ENCODE results near the gene PRKG1.

Gene PRKG1

GRCh38 chr10:51090190-51090589 is 15.9 kb downstream of the PRKG1 start:
- no peak overlapping the region for H3K27ac ChIP-seq (ENCODE audit: low read depth, low read length)
- H3K36me3 ChIP-seq (ENCODE audit: insufficient read depth, low read length) = no peaks in the 10 kb centered on the region
- H3K9ac ChIP-seq (ENCODE audit: low read depth, low read length) = no peak overlapping the region
- no peak overlapping the region for H3K4me3 ChIP-seq (ENCODE audit: low read length)
- no peaks in the 10 kb centered on the region for H3K9me3 ChIP-seq (ENCODE audit: insufficient read depth, low read depth, low read length)
- no peaks in the 10 kb centered on the region for H3K4me1 ChIP-seq (ENCODE audit: insufficient read depth, low read length)
- no peaks in the 10 kb centered on the region for H3K27me3 ChIP-seq (ENCODE audit: insufficient read depth, low read length)

GRCh38 chr10:51092402-51092801 is 18.1 kb downstream of the PRKG1 start:
- no peak overlapping the region for H3K9ac ChIP-seq (ENCODE audit: low read depth, low read length)
- H3K4me1 ChIP-seq (ENCODE audit: insufficient read depth, low read length) = no peaks in the 10 kb centered on the region
- no peaks in the 10 kb centered on the region for H3K36me3 ChIP-seq (ENCODE audit: insufficient read depth, low read length)
- H3K27ac ChIP-seq (ENCODE audit: low read depth, low read length) = no peak overlapping the region
- no peak overlapping the region for H3K4me3 ChIP-seq (ENCODE audit: low read length)
- H3K27me3 ChIP-seq (ENCODE audit: insufficient read depth, low read length) = no peaks in the 10 kb centered on the region
- 85% methylated on average over 2 of the region's 2 CpGs for WGBS
- H3K9me3 ChIP-seq (ENCODE audit: insufficient read depth, low read depth, low read length) = no peaks in the 10 kb centered on the region

GRCh38 chr10:51095444-51095843 is 21.2 kb downstream of the PRKG1 start:
- no peaks in the 10 kb centered on the region for H3K27me3 ChIP-seq (ENCODE audit: insufficient read depth, low read length)
- H3K4me1 ChIP-seq (ENCODE audit: insufficient read depth, low read length) = no peaks in the 10 kb centered on the region
- H3K36me3 ChIP-seq (ENCODE audit: insufficient read depth, low read length) = no peaks in the 10 kb centered on the region
- H3K4me3 ChIP-seq (ENCODE audit: low read length) = no peak overlapping the region
- H3K9ac ChIP-seq (ENCODE audit: low read depth, low read length) = no peak overlapping the region
- no peak overlapping the region for H3K27ac ChIP-seq (ENCODE audit: low read depth, low read length)
- no peaks in the 10 kb centered on the region for H3K9me3 ChIP-seq (ENCODE audit: insufficient read depth, low read depth, low read length)
- WGBS = 96% methylated on average over 3 of the region's 3 CpGs

GRCh38 chr10:51097546-51097945 is 23.3 kb downstream of the PRKG1 start:
- H3K27ac ChIP-seq (ENCODE audit: low read depth, low read length) = no peak overlapping the region
- H3K4me1 ChIP-seq (ENCODE audit: insufficient read depth, low read length) = no peaks in the 10 kb centered on the region
- no peak overlapping the region for H3K9ac ChIP-seq (ENCODE audit: low read depth, low read length)
- 92% methylated on average over 4 of the region's 4 CpGs for WGBS
- no peaks in the 10 kb centered on the region for H3K36me3 ChIP-seq (ENCODE audit: insufficient read depth, low read length)
- H3K27me3 ChIP-seq (ENCODE audit: insufficient read depth, low read length) = no peaks in the 10 kb centered on the region
- no peak overlapping the region for H3K4me3 ChIP-seq (ENCODE audit: low read length)
- H3K9me3 ChIP-seq (ENCODE audit: insufficient read depth, low read depth, low read length) = no peaks in the 10 kb centered on the region

GRCh38 chr10:51100221-51100620 is 25.9 kb downstream of the PRKG1 start:
- H3K4me1 ChIP-seq (ENCODE audit: insufficient read depth, low read length) = no peaks in the 10 kb centered on the region
- H3K9me3 ChIP-seq (ENCODE audit: insufficient read depth, low read depth, low read length) = no peaks in the 10 kb centered on the region
- H3K27me3 ChIP-seq (ENCODE audit: insufficient read depth, low read length) = no peaks in the 10 kb centered on the region
- H3K27ac ChIP-seq (ENCODE audit: low read depth, low read length) = no peak overlapping the region
- no peak overlapping the region for H3K4me3 ChIP-seq (ENCODE audit: low read length)
- H3K36me3 ChIP-seq (ENCODE audit: insufficient read depth, low read length) = no peaks in the 10 kb centered on the region
- 90% methylated on average over 1 of the region's 1 CpG for WGBS
- no peak overlapping the region for H3K9ac ChIP-seq (ENCODE audit: low read depth, low read length)

GRCh38 chr10:51103554-51104217 is 29.4 kb downstream of the PRKG1 start:
- Histone ChIP-seq H3K36me3 (ENCODE audit: insufficient read depth, low read length) (no peaks in the 10 kb centered on the region), H3K27ac (ENCODE audit: low read depth, low read length) (no peak overlapping the region), H3K9me3 (ENCODE audit: insufficient read depth, low read depth, low read length) (no peaks in the 10 kb centered on the region), H3K4me1 (ENCODE audit: insufficient read depth, low read length) (no peaks in the 10 kb centered on the region), H3K27me3 (ENCODE audit: insufficient read depth, low read length) (no peaks in the 10 kb centered on the region), H3K9ac (ENCODE audit: low read depth, low read length) (no peak overlapping the region), H3K4me3 (ENCODE audit: low read length) (no peak overlapping the region)
- 95% methylated on average over 2 of the region's 3 CpGs for WGBS

GRCh38 chr10:51106311-51106945 is 32.1 kb downstream of the PRKG1 start:
- Histone ChIP-seq H3K27me3 (ENCODE audit: insufficient read depth, low read length) (no peaks in the 10 kb centered on the region), H3K9me3 (ENCODE audit: insufficient read depth, low read depth, low read length) (no peaks in the 10 kb centered on the region), H3K27ac (ENCODE audit: low read depth, low read length) (no peak overlapping the region), H3K4me1 (ENCODE audit: insufficient read depth, low read length) (no peaks in the 10 kb centered on the region), H3K9ac (ENCODE audit: low read depth, low read length) (no peak overlapping the region), H3K36me3 (ENCODE audit: insufficient read depth, low read length) (no peaks in the 10 kb centered on the region), H3K4me3 (ENCODE audit: low read length) (no peak overlapping the region)
- WGBS = 98% methylated on average over 5 of the region's 5 CpGs

- 100% methylated on average over 1 of the region's 1 CpG for WGBS
- H3K4me3 ChIP-seq (ENCODE audit: low read length) = no peak overlapping the region
These were observed 34.1 kb downstream of the PRKG1 start for GRCh38 chr10:51108406-51108805.

GRCh38 chr10:51109801-51110533 is 35.7 kb downstream of the PRKG1 start:
- Histone ChIP-seq H3K9me3 (ENCODE audit: insufficient read depth, low read depth, low read length) (no peaks in the 10 kb centered on the region), H3K36me3 (ENCODE audit: insufficient read depth, low read length) (no peaks in the 10 kb centered on the region), H3K9ac (ENCODE audit: low read depth, low read length) (no peak overlapping the region), H3K4me1 (ENCODE audit: insufficient read depth, low read length) (no peaks in the 10 kb centered on the region), H3K27ac (ENCODE audit: low read depth, low read length) (no peak overlapping the region), H3K4me3 (ENCODE audit: low read length) (no peak overlapping the region), H3K27me3 (ENCODE audit: insufficient read depth, low read length) (no peaks in the 10 kb centered on the region)
- 85% methylated on average over 2 of the region's 4 CpGs for WGBS

More at GRCh38 chr10:51108406-51108805, 34.1 kb downstream of the PRKG1 start:
- no peaks in the 10 kb centered on the region for H3K36me3 ChIP-seq (ENCODE audit: insufficient read depth, low read length)
- H3K9ac ChIP-seq (ENCODE audit: low read depth, low read length) = no peak overlapping the region
- H3K27me3 ChIP-seq (ENCODE audit: insufficient read depth, low read length) = no peaks in the 10 kb centered on the region
- H3K9me3 ChIP-seq (ENCODE audit: insufficient read depth, low read depth, low read length) = no peaks in the 10 kb centered on the region
- H3K27ac ChIP-seq (ENCODE audit: low read depth, low read length) = no peak overlapping the region
- no peaks in the 10 kb centered on the region for H3K4me1 ChIP-seq (ENCODE audit: insufficient read depth, low read length)

GRCh38 chr10:51112013-51112412 is 37.7 kb downstream of the PRKG1 start:
- Histone ChIP-seq H3K4me3 (ENCODE audit: low read length) (no peak overlapping the region), H3K4me1 (ENCODE audit: insufficient read depth, low read length) (no peaks in the 10 kb centered on the region), H3K27me3 (ENCODE audit: insufficient read depth, low read length) (no peaks in the 10 kb centered on the region), H3K9ac (ENCODE audit: low read depth, low read length) (no peak overlapping the region), H3K9me3 (ENCODE audit: insufficient read depth, low read depth, low read length) (no peaks in the 10 kb centered on the region), H3K27ac (ENCODE audit: low read depth, low read length) (no peak overlapping the region), H3K36me3 (ENCODE audit: insufficient read depth, low read length) (no peaks in the 10 kb centered on the region)
- 82% methylated on average over 2 of the region's 4 CpGs for WGBS

- Histone ChIP-seq H3K27ac (ENCODE audit: low read depth, low read length) (no peak overlapping the region), H3K27me3 (ENCODE audit: insufficient read depth, low read length) (no peaks in the 10 kb centered on the region), H3K4me3 (ENCODE audit: low read length) (no peak overlapping the region), H3K9ac (ENCODE audit: low read depth, low read length) (no peak overlapping the region), H3K9me3 (ENCODE audit: insufficient read depth, low read depth, low read length) (no peaks in the 10 kb centered on the region), H3K4me1 (ENCODE audit: insufficient read depth, low read length) (no peaks in the 10 kb centered on the region), H3K36me3 (ENCODE audit: insufficient read depth, low read length) (no peaks in the 10 kb centered on the region)
- 94% methylated on average over 1 of the region's 1 CpG for WGBS
These were observed 38.7 kb downstream of the PRKG1 start for GRCh38 chr10:51113007-51113406.

Measured in HUES64 (cell line).